GM12878 (cell line): Measurements from ENCODE around the gene ETF1. TPM values are rescaled to one million over a fixed set of nuclear protein-coding genes. Genes with fewer than 3 reads are reported as not detected.

Experiments used
- ATAC-seq: fragments of 200-7000 bp; cut with Tn5 transposase; 3 replicates; pipeline ENCODE4 v1.9.1; 2020; ENCODE audit warnings: mild to moderate bottlenecking, moderate library complexity
- BruUV-seq: library from RNA; stranded (reverse); fragments of 400-500 nt; replicated peaks from 2 replicates; lab custom pipeline; 2021; lab: Mats Ljungman, UMichigan
- CTCF ChIA-PET: fragments of 300-600 bp; sonication (Branson Sonifier 250); formaldehyde crosslinking; extraction: SDS; loops from one replicate; lab custom pipeline; 2021; ENCODE audit warnings: inconsistent platforms; lab: Yijun Ruan, JAX
- POLR2A ChIA-PET: fragments of 350-600 bp; formaldehyde crosslinking; extraction: SDS; loops from one replicate; lab custom pipeline; 2021; ENCODE audit warnings: inconsistent platforms; lab: Charles Lee
- RAD21 ChIA-PET: fragments of 300-600 bp; sonication (Branson Sonifier 250); formaldehyde crosslinking; loops from one replicate; lab custom pipeline; 2023; ENCODE audit warnings: antibody characterized with exemption; ENCODE audit not compliant: unreplicated experiment; lab: Charles Lee
- SMC1A ChIA-PET: fragments of 300-600 bp; sonication (Branson Sonifier 250); formaldehyde crosslinking; loops from one replicate; lab custom pipeline; 2023; ENCODE audit not compliant: unreplicated experiment, uncharacterized antibody; lab: Charles Lee
- DNase-seq: peaks from one replicate; pipeline ENCODE4 v3.0.0-alpha.2; 2011; ENCODE audit warnings: low read depth, low spot score
- FAIRE-seq: peaks from 3 replicates; lab custom pipeline; 2011; peaks lifted over from hg19 to GRCh38; lab: Jason Lieb, UNC
- H2AFZ ChIP-seq: 2 replicates; pipeline ENCODE4 v1.6.0; 2011; ENCODE audit warnings: low read depth, low read length, control low read depth; ENCODE audit not compliant: control insufficient read depth
- H3K27ac ChIP-seq: 2 replicates; pipeline ENCODE4 v1.5.1; 2011; ENCODE audit warnings: control low read depth; ENCODE audit not compliant: control insufficient read depth, insufficient read depth
- H3K27me3 ChIP-seq, 2 experiments: replicated peaks in 1 of 2; 2 replicates each; pipeline versions ENCODE4 v1.6.0 to v1.6.1; 2011; ENCODE audit warnings: low read length in 1 of 2; ENCODE audit not compliant: control insufficient read depth in 2 of 2, insufficient read depth in 2 of 2
- H3K36me3 ChIP-seq, 2 experiments: 2 replicates each; pipeline ENCODE4 v1.5.1; 2011; ENCODE audit warnings: low read length in 1 of 2; ENCODE audit not compliant: control insufficient read depth in 2 of 2, insufficient read depth in 2 of 2
- H3K4me1 ChIP-seq: 2 replicates; pipeline ENCODE4 v1.6.1; 2011; ENCODE audit warnings: mild to moderate bottlenecking, low read length, moderate library complexity, mixed read lengths; ENCODE audit not compliant: control insufficient read depth, insufficient read depth
- H3K4me2 ChIP-seq: 2 replicates; pipeline ENCODE4 v1.6.0; 2011; ENCODE audit warnings: control low read depth; ENCODE audit not compliant: control insufficient read depth, insufficient read depth
- H3K4me3 ChIP-seq: fragments of 200-600 bp; sonication (generic); 2 replicates; pipeline ENCODE4 v1.5.1; 2016
- H3K79me2 ChIP-seq: 2 replicates; pipeline ENCODE4 v1.6.0; 2011; ENCODE audit warnings: low read length; ENCODE audit not compliant: control insufficient read depth, insufficient read depth
- H3K9ac ChIP-seq: 2 replicates; pipeline ENCODE4 v1.8.0; 2011; ENCODE audit warnings: low read length, control low read depth, mixed read lengths; ENCODE audit not compliant: control insufficient read depth, insufficient read depth
- H3K9me3 ChIP-seq: replicated peaks from 3 replicates; pipeline ENCODE4 v1.5.1; 2011; ENCODE audit warnings: mild to moderate bottlenecking, low read length; ENCODE audit not compliant: control insufficient read depth, insufficient read depth
- H4K20me1 ChIP-seq: 2 replicates; pipeline ENCODE4 v1.6.0; 2011; ENCODE audit not compliant: control insufficient read depth, insufficient read depth
- BACH1 ChIP-seq: fragments of 450-650 bp; IDR thresholded peaks from 2 replicates; pipeline ENCODE4 v1.6.1; 2017; ENCODE audit warnings: mild to moderate bottlenecking, borderline replicate concordance
- DPF2 ChIP-seq: fragments of 450-650 bp; IDR thresholded peaks from 2 replicates; pipeline ENCODE4 v1.6.1; 2017; ENCODE audit warnings: mild to moderate bottlenecking
- EP300 ChIP-seq, 2 experiments: fragments of 150-350 bp in 1 of 2; IDR thresholded peaks; 2 replicates each; pipeline ENCODE4 v1.6.1; 2011 to 2012; ENCODE audit warnings: low read depth in 2 of 2, low read length in 2 of 2, borderline replicate concordance in 1 of 2, improper control_type of control experiment in 1 of 2, inconsistent platforms in 1 of 2; ENCODE audit not compliant: control insufficient read depth in 1 of 2
- FOXM1 ChIP-seq: IDR thresholded peaks from 2 replicates; pipeline ENCODE4 v1.6.1; 2012; ENCODE audit warnings: low read depth, mild to moderate bottlenecking, inconsistent platforms, low read length, moderate library complexity
- JUND ChIP-seq: IDR thresholded peaks from 2 replicates; pipeline ENCODE4 v1.6.1; 2012; ENCODE audit warnings: low read depth, mild to moderate bottlenecking, low read length, improper control_type of control experiment, moderate library complexity
- MTA3 ChIP-seq: IDR thresholded peaks from 2 replicates; pipeline ENCODE4 v1.6.1; 2012; ENCODE audit warnings: low read length, inconsistent platforms, borderline replicate concordance
- NBN ChIP-seq: fragments of 450-650 bp; IDR thresholded peaks from 2 replicates; pipeline ENCODE4 v1.6.1; 2016
- ZBED1 ChIP-seq: IDR thresholded peaks from 2 replicates; pipeline ENCODE4 v1.6.1; 2016; ENCODE audit warnings: borderline replicate concordance
- ZNF207 ChIP-seq: fragments of 450-650 bp; IDR thresholded peaks from 2 replicates; pipeline ENCODE4 v1.6.1; 2014; ENCODE audit warnings: antibody characterized with exemption, mild to moderate bottlenecking, borderline replicate concordance
- WGBS: methylation state at CpG from one replicate; pipeline ENCODE4 v1.1.6; 2016; ENCODE audit warnings: low lambda C conversion rate; ENCODE audit not compliant: insufficient replicate concordance, insufficient coverage; ENCODE audit errors: missing lambda C conversion rate; 5-methylcytosine and 5-hydroxymethylcytosine counted together
- in situ Hi-C: fragments of 300-500 bp; cut with MboI; formaldehyde crosslinking; loops from 9 replicates; pipeline ENCODE4 v1.14.3; 2018; ENCODE audit warnings: mixed read lengths
- intact Hi-C: fragments of 100-400 bp; cut with micrococcal nuclease; formaldehyde crosslinking; loops from one replicate; pipeline ENCODE4 v1.14.2; 2022; ENCODE audit not compliant: unreplicated experiment
- polyA plus RNA-seq, 11 experiments: library from polyadenylated mRNA; depleted of rRNA in 4 of 11; unstranded in 6 of 11; stranded (reverse) in 5 of 11; fragments of >200 nt; fragmentation: Nextera tagmentation in 4 of 11; fragmentation: Illumina TruSeq in 1 of 11; extraction: Ambion mirVana in 4 of 11; extraction: Trizol in 1 of 11; gene quantifications; 1 replicate in 1 of 11; 2 replicates in 10 of 11; pipeline versions ENCODE4 v1.2.1 to v1.2.3, GENCODE V29; 2011 to 2016; ENCODE audit warnings: inconsistent platforms in 2 of 11, missing spikeins in 2 of 11, low read depth in 1 of 11
- total RNA-seq, 4 experiments: library from RNA; depleted of rRNA in 3 of 4; stranded (reverse); fragments of >200 nt in 3 of 4; fragmentation: Illumina TruSeq in 1 of 4; extraction: Trizol in 1 of 4; gene quantifications; 2 replicates each; pipeline versions ENCODE4 v1.2.1 to v1.2.3, GENCODE V29; 2013 to 2021
- TF ChIP-seq, protein P1 (sequence below): IDR thresholded peaks from 2 replicates; pipeline ENCODE4 v1.6.1; 2012; ENCODE audit warnings: low read depth, low read length, improper control_type of control experiment
- TF ChIP-seq, protein P2 (sequence below): fragments of 150-350 bp; IDR thresholded peaks from 2 replicates; pipeline ENCODE4 v1.6.1; 2016; ENCODE audit warnings: low read depth, low read length

The ETF1 gene
- total and polyA plus RNA-seq, 10 of the 15 experiments (the other 5 are each of a cell fraction or from before 2014, with no cell fraction given), result 29.8 to 145 (median 108) TPM

DNA sequence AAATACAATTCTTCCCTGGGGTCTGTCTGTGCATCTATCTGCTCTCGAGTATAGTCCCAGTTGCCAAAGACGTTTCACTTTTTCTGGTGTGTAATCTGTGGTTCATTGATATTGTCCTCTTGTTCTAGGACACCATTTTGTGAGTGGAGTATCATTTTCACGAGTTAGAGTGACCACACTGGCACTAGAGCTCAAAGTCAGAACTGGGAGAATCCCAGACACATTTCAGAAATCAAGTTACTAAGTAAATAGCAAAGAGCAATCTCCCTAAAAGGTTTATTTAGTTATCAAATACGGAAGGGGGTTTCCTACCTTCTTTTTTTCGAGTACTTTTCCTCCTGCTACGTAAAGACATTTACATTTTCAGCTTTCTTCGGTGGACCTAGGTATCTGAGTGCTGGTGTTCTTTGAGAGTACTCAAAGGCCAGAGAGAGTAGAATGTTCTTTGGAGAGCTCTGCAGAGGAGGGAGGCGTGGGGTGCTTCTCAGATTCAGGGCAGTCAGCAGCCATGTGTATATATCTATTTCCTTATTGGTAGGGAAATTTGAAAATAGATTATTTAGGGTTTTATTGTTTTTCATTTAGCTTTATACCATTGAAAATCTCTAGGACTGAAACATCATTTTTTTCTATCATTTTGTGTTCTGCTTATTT lies 41.1 kb upstream of the ETF1 start:
- DNase-seq, result no peak
- 39% methylated on average over 8 of the region's 8 CpGs for WGBS
- H3K9me3 ChIP-seq, result no peaks in the 10 kb centered on the region
- H3K4me3 ChIP-seq, result no peak overlapping the region
- H3K27me3 ChIP-seq, result no peaks in the 10 kb centered on the region; a peak in 1 of 4 replicates
- ChIA-PET RAD21 (no interaction called here), POLR2A (interaction anchor here (0.6 kb wide), 1 partner anchor 33 kb away, joined by 4 read pairs; no protein-coding TSS in a partner anchor), SMC1A (interaction anchor here (0.7 to 2.0 kb wide), 7 partner anchors 8 to 209 kb away, joined by 3 to 6 read pairs (median 4); partner anchors contain the start of gene HSPA9), CTCF (interaction anchor here (0.7 to 2.8 kb wide), 6 partner anchors 10 to 49 kb away, joined by 3 to 10 read pairs (median 6); no protein-coding TSS in a partner anchor)
- H3K36me3 ChIP-seq, result no peaks in the 10 kb centered on the region
- H3K9ac ChIP-seq, result no peak overlapping the region
- no peak for TF ChIP-seq EP300 (IDR thresholded peaks at IDR 0.05; ENCODE audit: borderline replicate concordance in 1 of 2, control insufficient read depth in 1 of 2, low read depth in 2 of 2, low read length in 2 of 2)
- TF ChIP-seq DPF2, result no peak
- TF ChIP-seq, protein P1, sequence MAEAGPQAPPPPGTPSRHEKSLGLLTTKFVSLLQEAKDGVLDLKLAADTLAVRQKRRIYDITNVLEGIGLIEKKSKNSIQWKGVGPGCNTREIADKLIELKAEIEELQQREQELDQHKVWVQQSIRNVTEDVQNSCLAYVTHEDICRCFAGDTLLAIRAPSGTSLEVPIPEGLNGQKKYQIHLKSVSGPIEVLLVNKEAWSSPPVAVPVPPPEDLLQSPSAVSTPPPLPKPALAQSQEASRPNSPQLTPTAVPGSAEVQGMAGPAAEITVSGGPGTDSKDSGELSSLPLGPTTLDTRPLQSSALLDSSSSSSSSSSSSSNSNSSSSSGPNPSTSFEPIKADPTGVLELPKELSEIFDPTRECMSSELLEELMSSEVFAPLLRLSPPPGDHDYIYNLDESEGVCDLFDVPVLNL, result no peak
- TF ChIP-seq MTA3, result no peak
- TF ChIP-seq JUND, result no peak
- no peak for TF ChIP-seq NBN
- no peak for TF ChIP-seq BACH1
- no peak for TF ChIP-seq ZBED1
- no peak for TF ChIP-seq ZNF207
- TF ChIP-seq, protein P2, sequence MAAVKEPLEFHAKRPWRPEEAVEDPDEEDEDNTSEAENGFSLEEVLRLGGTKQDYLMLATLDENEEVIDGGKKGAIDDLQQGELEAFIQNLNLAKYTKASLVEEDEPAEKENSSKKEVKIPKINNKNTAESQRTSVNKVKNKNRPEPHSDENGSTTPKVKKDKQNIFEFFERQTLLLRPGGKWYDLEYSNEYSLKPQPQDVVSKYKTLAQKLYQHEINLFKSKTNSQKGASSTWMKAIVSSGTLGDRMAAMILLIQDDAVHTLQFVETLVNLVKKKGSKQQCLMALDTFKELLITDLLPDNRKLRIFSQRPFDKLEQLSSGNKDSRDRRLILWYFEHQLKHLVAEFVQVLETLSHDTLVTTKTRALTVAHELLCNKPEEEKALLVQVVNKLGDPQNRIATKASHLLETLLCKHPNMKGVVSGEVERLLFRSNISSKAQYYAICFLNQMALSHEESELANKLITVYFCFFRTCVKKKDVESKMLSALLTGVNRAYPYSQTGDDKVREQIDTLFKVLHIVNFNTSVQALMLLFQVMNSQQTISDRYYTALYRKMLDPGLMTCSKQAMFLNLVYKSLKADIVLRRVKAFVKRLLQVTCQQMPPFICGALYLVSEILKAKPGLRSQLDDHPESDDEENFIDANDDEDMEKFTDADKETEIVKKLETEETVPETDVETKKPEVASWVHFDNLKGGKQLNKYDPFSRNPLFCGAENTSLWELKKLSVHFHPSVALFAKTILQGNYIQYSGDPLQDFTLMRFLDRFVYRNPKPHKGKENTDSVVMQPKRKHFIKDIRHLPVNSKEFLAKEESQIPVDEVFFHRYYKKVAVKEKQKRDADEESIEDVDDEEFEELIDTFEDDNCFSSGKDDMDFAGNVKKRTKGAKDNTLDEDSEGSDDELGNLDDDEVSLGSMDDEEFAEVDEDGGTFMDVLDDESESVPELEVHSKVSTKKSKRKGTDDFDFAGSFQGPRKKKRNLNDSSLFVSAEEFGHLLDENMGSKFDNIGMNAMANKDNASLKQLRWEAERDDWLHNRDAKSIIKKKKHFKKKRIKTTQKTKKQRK, result no peak
- TF ChIP-seq FOXM1, result no peak
- no peak for ATAC-seq
- no peaks in the 10 kb centered on the region for H3K79me2 ChIP-seq
- in situ Hi-C loops (no loop called here), intact Hi-C loops (no loop called here)
- no peak overlapping the region for H2AFZ ChIP-seq
- H4K20me1 ChIP-seq, result no peaks in the 10 kb centered on the region
- no peak overlapping the region for H3K4me2 ChIP-seq
- no TSS peak for BruUV-seq
- H3K27ac ChIP-seq, result no peak overlapping the region
- no peaks in the 10 kb centered on the region for H3K4me1 ChIP-seq
- FAIRE-seq, result no peak
